Large intestine (tissue), 3 donors: Measurements from ENCODE around the gene BRWD1. TPM values are rescaled to one million over a fixed set of nuclear protein-coding genes. Genes with fewer than 3 reads are reported as not detected.

Source experiments
- DNase-seq, 2 donors: peaks; one replicate each; pipeline versions ENCODE4 v3.0.0 to v3.0.0-alpha.2; 2013
- H3K27ac ChIP-seq: one replicate; pipeline ENCODE4 v1.5.1; 2013; ENCODE audit warnings: low read length
- H3K27me3 ChIP-seq: 2 replicates; pipeline ENCODE4 v1.6.1; 2013; ENCODE audit warnings: low read length; ENCODE audit not compliant: control insufficient read depth, insufficient read depth
- H3K36me3 ChIP-seq: 2 replicates; pipeline ENCODE4 v1.6.1; 2013; ENCODE audit warnings: low read length; ENCODE audit not compliant: control insufficient read depth, insufficient read depth
- H3K4me1 ChIP-seq: one replicate; pipeline ENCODE4 v1.6.1; 2013; ENCODE audit warnings: low read length; ENCODE audit not compliant: control insufficient read depth, insufficient read depth
- H3K4me3 ChIP-seq: one replicate; pipeline ENCODE4 v1.5.1; 2013; ENCODE audit warnings: low read length
- H3K9me3 ChIP-seq: one replicate; pipeline ENCODE4 v1.6.1; 2013; ENCODE audit warnings: mild to moderate bottlenecking, low read depth, low read length, moderate library complexity; ENCODE audit not compliant: control insufficient read depth
- WGBS: methylation state at CpG from one replicate; pipeline ENCODE4 v1.1.5; 2013; ENCODE audit warnings: low lambda C conversion rate; ENCODE audit not compliant: insufficient coverage; 5-methylcytosine and 5-hydroxymethylcytosine counted together
- polyA plus RNA-seq: library from polyadenylated mRNA; unstranded; fragments of 120-200 nt; gene quantifications from one replicate; pipeline ENCODE4 v1.2.1, GENCODE V29; 2013

BRWD1 gene
- polyA plus RNA-seq, 1 donor = 32.9 TPM

DNA sequence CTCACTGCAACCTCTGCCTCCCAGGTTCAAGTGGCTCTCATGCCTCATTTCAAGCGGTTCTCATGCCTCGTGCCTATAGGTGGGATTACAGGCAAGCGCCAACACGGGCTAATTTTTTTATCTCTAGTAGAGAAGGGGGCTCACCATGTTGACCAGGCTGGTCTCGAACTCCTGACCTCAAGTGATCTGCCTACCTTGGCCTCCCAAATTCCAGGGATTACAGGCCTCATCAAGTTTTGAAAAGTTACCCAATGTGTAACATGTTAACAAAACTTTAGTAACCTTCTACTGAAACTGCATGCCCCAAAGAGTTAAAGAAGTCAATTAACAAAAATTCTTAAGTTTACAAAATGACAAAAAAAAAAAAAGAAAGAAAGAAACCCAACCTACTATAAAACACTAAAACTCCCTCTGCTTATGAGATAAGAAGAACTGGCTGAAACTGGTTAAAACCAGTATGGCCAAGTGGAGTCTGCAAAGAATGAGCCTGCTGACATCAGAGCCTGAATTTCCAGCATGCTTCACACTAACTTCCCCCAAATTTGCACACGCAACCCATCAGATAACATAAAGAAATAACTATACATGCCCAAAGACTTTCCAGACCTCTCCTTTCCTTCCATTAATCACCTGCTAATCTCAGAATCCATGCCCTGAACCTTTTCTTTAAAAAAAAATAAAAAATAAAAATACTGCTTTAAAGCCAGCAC lies 104.7 kb downstream of the BRWD1 start:
- peaks cover 52% of the 10 kb centered on the region for H3K36me3 ChIP-seq
- H3K27ac ChIP-seq = peak overlapping the region; percentile 47
- no peaks in the 10 kb centered on the region for H3K27me3 ChIP-seq
- H3K9me3 ChIP-seq = no peaks in the 10 kb centered on the region
- peak; percentile 85 to 93 for DNase-seq
- no peak overlapping the region for H3K4me3 ChIP-seq
- WGBS = no CpG with 5 or more reads among the region's 6 CpGs
- H3K4me1 ChIP-seq = peaks cover 4% of the 10 kb centered on the region

DNA sequence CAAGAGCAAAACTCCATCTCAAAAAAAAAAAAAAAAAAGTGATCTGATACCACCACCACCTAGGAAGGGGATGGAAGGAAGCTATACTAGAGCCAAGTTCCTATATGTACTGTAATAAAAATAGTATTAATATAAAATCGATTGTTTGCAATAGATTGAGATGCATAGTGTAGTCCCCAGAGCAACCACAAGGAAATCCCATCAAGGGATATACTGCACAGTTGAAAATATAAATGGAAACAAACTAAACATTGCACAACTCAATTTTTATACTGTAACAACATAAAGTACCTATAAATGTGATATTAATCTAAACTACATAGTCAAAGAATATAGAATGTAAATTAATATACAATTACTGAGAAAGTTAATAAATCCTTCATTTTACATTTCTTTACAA lies 109.3 kb downstream of the BRWD1 start:
- H3K27ac ChIP-seq = no peak overlapping the region
- H3K36me3 ChIP-seq = peaks cover 75% of the 10 kb centered on the region
- no peak for DNase-seq
- no peaks in the 10 kb centered on the region for H3K9me3 ChIP-seq
- H3K27me3 ChIP-seq = no peaks in the 10 kb centered on the region
- H3K4me3 ChIP-seq = no peak overlapping the region
- peaks cover 4% of the 10 kb centered on the region for H3K4me1 ChIP-seq
- 88% methylated on average over 1 of the region's 1 CpG for WGBS

DNA sequence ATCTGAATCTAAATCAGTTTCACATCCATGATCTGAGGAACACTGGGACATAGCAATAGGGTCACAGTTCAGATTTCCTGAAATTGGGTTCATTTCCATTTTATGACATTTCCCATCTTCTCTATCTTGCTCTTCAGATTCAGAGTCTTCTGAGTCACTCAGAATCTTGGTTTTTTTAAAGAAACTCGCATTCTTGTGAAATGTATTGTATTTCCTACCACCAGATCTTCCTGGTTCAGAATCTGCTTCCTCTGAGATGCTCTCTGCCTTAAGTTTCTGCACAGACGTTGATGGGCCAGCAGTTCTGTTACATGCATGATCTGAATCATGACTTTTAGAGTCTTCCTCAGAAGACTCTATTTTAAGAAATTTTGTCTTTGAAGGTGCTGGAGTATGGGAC lies 114.6 kb downstream of the BRWD1 start:
- Histone ChIP-seq H3K27ac (no peak overlapping the region), H3K4me1 (peaks cover 4% of the 10 kb centered on the region), H3K9me3 (no peaks in the 10 kb centered on the region), H3K4me3 (no peak overlapping the region), H3K36me3 (peaks cover 56% of the 10 kb centered on the region), H3K27me3 (no peaks in the 10 kb centered on the region)
- WGBS = 100% methylated on average over 2 of the region's 2 CpGs
- DNase-seq = no peak

DNA sequence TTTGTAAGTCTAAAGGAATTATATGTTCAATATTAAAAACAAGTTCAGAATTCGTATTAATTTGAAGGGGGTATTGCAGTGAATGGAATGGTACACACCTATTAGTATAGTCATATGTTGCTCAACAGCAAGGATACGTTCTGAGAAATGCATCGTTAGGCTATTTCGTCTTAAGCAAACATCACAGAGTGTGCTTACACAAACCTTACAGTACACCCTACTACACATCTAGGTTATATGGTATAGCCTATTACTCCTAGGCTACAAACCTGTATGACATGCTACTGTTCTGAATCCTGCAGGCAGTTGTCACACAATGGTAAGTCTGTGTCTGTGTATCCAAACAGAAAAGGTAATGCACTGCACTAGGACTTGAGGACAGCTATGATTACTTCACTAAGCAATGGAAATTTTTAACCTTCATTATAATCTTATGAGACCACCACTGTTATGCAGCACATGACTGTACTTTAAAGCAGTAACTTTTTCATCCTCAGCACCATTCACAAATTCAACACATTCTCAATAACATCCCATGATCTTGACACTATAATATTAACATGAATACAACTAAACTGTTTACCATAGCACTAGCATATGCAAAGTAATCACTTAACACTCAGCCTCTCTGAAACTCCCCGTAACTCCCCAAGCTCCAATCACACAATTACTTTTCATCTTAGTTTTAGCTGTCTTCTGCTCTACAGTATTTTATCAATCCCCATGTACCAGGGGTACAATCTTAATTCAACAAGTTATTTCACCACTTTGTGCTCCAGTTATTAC lies 115.8 kb downstream of the BRWD1 start:
- Histone ChIP-seq H3K4me3 (no peak overlapping the region), H3K4me1 (peaks cover 5% of the 10 kb centered on the region), H3K9me3 (no peaks in the 10 kb centered on the region), H3K27ac (peak overlapping the region; percentile 54), H3K36me3 (peaks cover 48% of the 10 kb centered on the region), H3K27me3 (no peaks in the 10 kb centered on the region)
- 93% methylated on average over 2 of the region's 5 CpGs for WGBS
- DNase-seq = peak; percentile 34 to 62

DNA sequence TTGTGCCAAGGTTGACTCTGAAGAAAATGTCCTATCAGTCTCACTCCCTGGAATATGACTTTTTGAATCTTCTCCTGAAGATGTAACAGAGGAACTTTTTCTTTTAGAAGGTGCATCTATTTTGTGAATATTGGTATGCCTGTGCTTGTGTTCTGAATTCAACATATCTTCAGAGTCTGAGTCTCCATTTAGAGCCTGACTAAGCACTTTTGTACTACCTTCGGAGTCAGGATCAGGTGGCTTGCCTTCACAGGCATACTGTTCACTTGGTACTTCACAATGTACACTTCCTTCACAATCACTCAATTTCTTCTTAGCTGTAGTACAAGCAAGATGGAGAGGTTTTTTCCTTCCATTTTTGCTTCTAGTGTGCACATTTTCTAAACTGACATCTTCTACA lies 116.6 kb downstream of the BRWD1 start:
- Histone ChIP-seq H3K27me3 (no peaks in the 10 kb centered on the region), H3K9me3 (no peaks in the 10 kb centered on the region), H3K4me3 (no peak overlapping the region), H3K27ac (peak overlapping the region; percentile 54), H3K36me3 (peaks cover 43% of the 10 kb centered on the region), H3K4me1 (peaks cover 5% of the 10 kb centered on the region)
- no CpG with 5 or more reads among the region's 1 CpG for WGBS
- peak in 1 of 2 donors; percentile 26 for DNase-seq

DNA sequence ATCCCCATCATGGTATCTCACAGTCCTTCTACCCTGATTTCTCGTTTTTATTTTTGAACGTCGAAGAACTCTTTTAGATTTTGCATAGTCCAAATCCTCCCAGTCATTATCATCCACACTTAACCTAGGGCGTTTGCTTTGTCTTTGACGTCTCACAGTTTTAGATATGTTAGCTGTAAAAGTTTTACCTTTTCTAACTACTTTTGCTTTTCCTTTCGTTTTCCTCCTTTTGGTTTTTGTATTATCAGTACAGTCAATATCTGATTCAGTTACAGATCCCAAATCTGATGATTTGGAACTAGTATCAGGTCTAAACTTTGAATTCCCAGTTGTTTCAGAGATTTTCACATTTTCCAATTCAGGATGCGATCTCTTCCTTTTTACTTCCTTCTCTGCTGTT lies 117.1 kb downstream of the BRWD1 start:
- Histone ChIP-seq H3K4me1 (peaks cover 5% of the 10 kb centered on the region), H3K4me3 (no peak overlapping the region), H3K27me3 (no peaks in the 10 kb centered on the region), H3K27ac (peak overlapping the region; percentile 54), H3K9me3 (no peaks in the 10 kb centered on the region), H3K36me3 (peaks cover 37% of the 10 kb centered on the region)
- WGBS = 92% methylated on average over 4 of the region's 7 CpGs
- no peak for DNase-seq

DNA sequence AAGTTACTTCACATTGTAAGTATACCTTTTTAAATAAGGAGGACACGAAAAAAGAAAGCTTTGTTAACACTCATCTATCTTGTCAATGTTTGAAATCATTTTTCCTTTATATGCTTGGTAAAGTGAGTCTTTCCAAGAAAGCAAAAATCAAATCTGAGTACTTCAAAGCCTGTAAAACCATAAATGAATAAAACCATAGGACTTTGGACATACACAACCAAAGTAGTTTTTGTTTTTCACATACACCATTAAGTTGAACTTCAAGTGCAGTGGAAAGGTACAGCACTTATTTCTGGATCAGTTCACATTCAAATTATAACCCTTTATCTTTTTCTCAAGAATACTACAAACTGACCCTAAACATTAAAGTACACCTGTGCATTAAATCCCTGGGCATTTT lies 120.1 kb downstream of the BRWD1 start:
- Histone ChIP-seq H3K27ac (peak overlapping the region; percentile 47), H3K4me3 (no peak overlapping the region), H3K36me3 (peaks cover 15% of the 10 kb centered on the region), H3K9me3 (no peaks in the 10 kb centered on the region), H3K27me3 (no peaks in the 10 kb centered on the region), H3K4me1 (peaks cover 5% of the 10 kb centered on the region)
- DNase-seq = peak; percentile 36 to 77
- WGBS = 40% methylated on average over 1 of the region's 1 CpG

DNA sequence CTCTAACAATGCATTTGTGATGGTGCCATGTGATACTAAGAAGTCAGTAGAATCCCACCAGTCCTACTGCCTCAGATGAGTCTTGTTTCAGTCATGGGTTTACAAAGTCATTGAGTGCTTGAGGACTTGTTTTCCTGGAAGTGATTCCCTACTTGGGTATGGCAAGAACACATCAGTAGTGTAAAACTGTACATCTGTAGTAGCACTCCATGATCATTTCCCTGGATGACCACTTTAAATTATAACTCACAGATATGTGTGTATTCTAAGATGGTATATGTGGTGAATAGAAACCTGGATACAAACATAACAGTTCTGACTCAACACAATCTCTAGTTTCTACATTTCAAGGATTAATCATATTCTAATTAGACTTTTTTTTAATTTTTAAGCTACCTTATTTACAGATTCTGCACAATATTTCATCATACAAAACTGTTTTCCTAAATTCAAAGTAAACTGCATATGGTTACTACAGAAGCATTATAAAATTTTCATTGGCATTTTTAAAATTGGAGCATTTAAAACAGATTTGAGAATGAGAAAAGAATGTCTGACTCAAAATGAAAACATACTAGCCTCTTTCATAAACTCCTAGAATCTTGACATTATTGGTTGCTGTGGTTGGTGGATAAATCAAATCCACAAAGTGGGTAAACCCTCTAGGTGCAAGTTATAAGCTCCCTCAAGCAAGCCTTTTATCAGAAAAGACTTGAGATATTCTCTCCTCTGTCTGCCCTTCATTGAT lies 123.4 kb downstream of the BRWD1 start:
- peaks cover 2% of the 10 kb centered on the region for H3K4me1 ChIP-seq
- no peak overlapping the region for H3K4me3 ChIP-seq
- no peak for DNase-seq
- H3K27ac ChIP-seq = no peak overlapping the region
- no peaks in the 10 kb centered on the region for H3K27me3 ChIP-seq
- H3K36me3 ChIP-seq = no peaks in the 10 kb centered on the region
- H3K9me3 ChIP-seq = no peaks in the 10 kb centered on the region

DNA sequence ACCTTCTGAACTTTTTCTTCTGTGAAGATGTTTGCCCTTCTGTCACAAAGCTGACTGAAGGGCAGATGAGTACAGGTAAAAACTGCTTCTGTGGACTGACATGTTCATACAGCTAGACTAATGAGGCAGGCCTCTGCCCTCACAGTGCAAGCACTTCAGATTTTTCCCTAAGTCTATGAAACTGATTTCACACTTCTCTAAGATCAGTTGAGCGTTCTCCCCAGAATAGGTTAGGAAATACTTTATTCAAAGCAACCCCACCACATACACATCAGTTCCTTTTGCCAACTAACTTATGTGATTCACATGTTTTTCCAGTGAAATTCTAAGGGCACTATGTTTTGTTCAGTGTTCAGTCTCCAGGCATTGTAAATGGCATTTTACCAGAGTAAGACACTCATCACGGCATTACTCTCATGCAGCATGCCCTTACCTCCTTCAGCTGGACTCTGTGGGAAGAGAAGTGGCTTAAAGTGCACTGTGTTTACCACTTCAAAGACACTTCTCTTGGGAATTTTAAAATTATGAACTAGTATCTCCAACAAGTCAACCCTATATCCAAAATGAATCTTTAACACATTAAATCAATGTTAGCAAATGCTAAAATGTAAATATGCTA lies 124.8 kb downstream of the BRWD1 start:
- H3K27ac ChIP-seq = no peak overlapping the region
- no peaks in the 10 kb centered on the region for H3K4me1 ChIP-seq
- H3K4me3 ChIP-seq = no peak overlapping the region
- H3K36me3 ChIP-seq = no peaks in the 10 kb centered on the region
- H3K27me3 ChIP-seq = no peaks in the 10 kb centered on the region
- DNase-seq = no peak
- no peaks in the 10 kb centered on the region for H3K9me3 ChIP-seq
- no CpG with 5 or more reads among the region's 2 CpGs for WGBS

DNA sequence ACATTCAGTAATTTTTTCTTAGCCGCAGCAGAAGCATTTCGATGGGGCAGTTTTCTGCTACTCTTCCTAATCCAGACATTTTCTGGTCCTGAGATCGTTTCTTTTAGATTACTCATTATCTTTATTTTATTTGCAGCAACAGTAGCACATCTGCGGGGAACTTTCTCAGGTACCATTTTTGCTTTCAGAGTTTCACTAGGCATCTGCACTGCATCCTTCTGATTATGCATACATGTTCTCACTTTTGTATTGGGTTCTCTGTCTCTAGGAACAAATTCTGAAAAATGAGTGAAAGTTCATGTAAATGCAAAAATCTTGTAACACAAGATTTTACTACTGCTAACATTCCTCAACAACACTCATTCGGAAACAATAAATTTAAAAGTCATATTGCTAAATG lies 126.3 kb downstream of the BRWD1 start:
- H3K4me3 ChIP-seq = no peak overlapping the region

More for the DNA sequence above, 126.3 kb downstream of the BRWD1 start:
- WGBS = 60% methylated on average over 1 of the region's 5 CpGs
- Histone ChIP-seq H3K36me3 (no peaks in the 10 kb centered on the region), H3K27me3 (no peaks in the 10 kb centered on the region), H3K27ac (no peak overlapping the region), H3K4me1 (no peaks in the 10 kb centered on the region), H3K9me3 (no peaks in the 10 kb centered on the region)
- DNase-seq = no peak
